ENCODE results near the gene PNPLA8.
"Not testable (repeated sequence)": the region's sequence is repeated elsewhere in the genome, so short reads cannot be mapped to it uniquely, and the experiment has no call there.

Gene PNPLA8

DNA sequence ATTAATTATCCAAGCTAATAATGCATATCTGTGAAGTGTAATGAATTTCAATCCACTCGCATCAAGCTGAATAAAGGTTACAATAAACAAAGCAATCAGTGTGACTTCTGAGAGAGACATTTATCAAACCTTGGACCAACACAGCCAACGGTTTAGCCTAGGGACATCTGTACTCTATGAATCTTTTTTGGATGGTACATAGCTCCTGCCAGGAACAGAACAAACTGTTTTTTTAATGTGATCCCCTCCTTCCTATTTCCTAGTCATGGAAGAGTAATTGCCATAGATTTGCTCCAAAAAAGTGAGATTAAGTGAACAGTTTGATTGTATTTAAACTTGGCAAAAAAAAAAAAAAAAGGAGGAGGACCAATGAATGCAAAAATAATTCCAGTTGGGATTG is 58.5 kb downstream of the PNPLA8 start:
- no peak for DNase-seq

DNA sequence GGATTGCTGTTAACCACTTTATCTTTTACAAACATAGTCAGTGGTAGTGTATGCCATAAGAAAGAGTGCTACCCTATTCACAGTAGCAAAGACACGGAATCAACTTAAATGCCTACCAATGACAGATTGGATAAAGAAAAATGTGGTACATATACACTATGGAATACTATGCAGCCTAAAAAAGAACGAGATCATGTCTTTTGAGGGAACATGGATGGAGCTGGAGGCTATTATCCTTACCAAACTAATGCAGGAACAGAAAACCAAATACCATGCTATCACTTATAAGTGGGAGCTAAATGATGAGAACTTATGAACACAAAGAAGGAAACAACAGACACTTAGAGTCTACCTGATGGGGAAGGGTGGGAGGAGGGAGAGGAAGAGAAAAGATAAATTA is 59.6 kb downstream of the PNPLA8 start:
- DNase-seq: not testable (repeated sequence)

DNA sequence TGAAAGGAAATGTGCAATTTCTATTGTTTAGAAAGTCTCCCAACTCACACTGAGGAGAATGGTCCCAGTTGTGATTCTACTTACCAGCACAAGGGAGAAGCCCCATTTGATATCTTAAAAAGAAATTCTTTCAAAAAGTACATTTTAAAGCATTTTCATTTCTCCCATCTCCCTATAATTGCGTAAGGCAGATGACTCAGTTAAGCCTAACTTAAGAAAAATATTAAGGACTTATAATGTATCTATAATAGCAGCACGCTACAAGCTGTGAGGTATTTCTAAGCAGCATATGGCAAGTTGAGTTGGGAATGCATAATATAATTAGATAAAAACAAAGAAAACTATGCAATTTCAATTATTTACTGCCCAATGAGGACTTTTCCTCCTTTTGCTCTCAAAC is 61.2 kb downstream of the PNPLA8 start:
- no peak for DNase-seq

DNA sequence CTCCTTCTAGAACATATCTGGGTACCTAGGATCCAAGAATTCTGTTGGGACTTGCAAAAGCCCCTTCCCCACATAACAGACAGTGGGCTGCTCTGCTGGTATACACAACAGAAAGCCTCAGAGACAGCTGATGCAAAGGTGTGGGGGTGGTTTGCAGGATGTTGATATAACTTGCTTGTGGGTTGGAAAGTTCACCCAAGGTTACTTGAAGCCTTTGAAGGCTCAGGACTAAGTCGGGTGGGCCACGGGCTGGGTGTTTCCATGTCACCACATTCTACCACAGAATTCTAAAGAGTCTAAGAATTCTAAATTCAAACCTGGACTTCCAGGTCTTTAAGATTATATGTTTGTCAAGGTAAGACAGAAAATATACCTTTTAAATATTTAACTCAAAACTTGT is 62.3 kb downstream of the PNPLA8 start:
- no peak for DNase-seq

DNA sequence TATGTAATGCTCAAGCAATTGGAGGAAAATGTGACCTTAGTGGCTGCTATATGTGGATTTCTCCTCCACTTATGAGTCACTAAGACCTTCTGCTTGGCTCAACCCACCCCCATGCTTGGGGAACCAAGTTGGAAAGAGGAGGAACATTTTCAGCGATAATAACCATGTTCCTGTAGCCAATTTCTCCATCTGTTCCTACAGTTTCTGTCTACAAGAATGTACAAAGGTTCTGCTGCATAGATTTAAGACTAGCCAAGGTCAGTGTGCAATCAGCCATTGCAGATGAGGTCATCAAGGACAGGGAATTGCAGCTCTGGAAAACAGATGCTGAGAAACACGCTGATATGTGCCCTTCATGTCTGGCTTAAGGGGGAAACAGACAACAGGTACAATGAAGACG is 64.1 kb downstream of the PNPLA8 start:
- no peak for DNase-seq

DNA sequence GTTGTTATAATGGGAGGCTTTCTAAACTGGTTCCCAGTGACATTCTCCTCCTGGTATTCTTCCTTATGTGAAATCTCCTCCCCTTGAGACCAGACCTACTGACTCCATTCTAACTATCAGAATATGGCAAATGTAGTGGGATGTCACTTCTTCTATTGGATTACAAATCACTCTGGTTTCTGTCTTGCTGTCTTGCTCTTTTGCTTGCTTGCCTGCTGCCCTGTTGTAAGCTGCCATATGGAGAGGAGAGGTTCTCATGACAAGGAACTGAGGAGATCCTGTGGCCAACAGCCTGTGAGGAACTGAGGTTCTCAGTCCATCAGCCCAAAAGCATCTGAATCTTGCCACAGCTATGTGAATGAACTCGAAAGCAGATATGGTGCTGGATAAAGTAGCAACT is 65.0 kb downstream of the PNPLA8 start:
- no peak for DNase-seq

DNA sequence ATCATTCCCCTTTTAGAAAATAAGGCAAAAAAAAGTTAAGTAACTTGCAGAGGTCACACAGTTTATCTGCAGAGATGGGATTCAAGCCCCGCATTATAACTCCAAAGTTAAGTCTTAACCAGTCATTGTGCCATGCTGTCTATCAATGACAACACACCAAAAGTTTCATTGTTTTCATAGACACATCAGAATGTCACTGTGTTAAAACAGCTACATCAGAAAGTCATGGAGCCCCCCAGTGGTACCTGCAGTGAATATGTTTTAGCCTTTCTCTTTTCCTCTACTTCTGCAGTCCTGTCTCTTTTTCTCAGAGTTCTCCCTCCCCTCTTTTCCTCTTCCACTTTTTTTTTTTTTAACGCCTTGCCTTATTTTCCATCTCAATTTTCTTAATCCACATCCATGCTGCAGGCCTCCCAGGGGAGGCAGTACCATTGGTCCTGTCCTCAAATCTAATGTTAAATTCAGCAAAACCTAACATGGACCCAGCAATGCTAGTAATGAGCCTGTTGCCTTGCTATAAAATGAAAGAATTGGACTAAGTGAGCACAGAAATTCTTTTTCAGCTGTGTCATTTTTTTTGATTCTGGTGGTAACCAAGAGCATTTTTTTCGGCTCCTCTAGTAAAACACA is 65.9 kb downstream of the PNPLA8 start:
- DNase-seq: peak; percentile 65

DNA sequence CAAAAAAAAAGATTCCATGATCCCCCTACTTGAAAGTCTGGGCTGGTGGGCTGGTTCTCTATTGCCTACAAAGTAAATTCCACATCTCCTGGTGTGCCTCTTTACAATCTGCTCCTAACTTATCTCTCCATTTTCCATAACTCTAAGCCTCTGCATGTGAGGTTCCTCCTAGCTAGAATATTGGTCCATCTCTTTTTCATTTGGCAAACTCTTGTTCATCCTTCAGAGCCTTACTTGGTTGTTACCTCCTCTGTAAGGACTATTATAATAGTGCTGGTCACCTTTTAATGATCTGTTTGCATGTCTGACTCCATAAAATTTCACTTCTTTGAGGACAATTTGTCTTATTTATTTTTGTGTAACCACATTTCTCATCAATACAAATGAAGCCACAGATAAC is 68.1 kb downstream of the PNPLA8 start:
- DNase-seq: no peak

DNA sequence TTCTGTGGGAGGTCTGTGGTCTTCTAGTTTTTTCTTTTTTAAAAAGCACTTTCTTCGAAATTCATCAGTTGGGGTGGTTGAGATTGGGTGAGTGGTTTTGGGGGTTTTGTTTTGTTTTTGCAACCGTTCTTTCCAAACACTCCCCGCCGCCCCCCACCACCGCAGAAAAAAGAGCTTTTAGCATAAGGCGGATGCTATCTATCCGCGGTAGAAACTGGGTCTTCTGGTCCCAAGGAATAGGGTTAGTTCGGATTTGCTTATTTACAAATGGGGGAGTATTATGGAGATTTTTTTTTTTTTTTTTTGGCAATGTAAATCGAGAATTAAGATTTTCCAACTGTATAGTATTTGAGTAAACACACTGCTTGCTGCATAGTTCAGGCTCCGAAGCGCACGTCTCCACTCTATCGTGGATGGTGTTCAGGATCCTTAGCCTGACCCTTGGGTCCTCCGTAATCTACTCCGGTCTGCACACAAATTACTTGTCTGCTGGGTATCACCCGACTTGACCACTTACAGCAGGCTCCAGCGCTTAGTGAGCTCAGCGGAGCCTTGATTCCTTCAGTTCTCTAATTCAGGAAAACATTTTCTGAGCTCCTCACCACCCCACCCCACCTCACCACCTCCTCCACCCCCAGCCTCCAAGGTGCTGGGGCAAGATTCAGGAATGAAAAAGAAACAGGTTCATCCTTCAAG is 68.9 kb downstream of the PNPLA8 start:
- DNase-seq: no peak

DNA sequence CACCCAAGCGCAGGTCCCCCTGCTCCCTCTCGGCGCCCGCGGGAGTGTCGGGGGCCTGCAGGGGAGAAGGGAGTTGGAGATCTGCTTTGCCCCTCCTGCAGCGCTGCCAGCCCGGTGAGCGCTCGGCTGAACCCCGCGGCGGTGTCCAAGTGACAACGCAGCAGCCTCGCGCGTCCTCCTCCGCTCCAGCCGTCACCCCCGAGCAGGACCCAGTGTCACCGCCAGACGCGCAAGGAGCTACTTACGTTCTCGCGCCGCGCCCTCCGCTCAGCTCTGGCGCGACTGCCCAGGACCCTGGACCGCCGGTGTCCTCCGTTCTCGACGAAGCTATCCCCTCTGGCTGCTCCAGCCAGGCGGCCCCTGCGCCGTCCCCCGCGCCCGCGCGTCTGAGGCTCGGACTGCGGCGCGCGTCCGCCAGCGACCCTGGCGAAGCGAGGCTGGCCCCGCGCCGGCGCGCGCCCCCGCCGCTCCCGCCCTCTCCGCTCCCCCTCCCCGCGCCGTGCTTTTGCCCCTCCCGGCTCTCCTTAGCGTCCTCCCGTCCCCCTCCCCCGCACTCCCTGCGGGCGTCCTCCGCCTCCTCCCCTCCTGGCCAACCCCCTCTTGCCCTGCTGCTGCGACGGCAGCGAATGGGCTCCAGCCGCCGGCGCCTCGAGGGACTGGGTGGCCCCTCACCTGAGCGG is 69.8 kb downstream of the PNPLA8 start, which contains the start of gene NRCAM:
Gene NRCAM (minus strand): TSS at position 439 of the 680 bp plus-strand sequence. CDS start 216,372 bp downstream, outside the sequence.
- DNase-seq: peak; percentile 94

DNA sequence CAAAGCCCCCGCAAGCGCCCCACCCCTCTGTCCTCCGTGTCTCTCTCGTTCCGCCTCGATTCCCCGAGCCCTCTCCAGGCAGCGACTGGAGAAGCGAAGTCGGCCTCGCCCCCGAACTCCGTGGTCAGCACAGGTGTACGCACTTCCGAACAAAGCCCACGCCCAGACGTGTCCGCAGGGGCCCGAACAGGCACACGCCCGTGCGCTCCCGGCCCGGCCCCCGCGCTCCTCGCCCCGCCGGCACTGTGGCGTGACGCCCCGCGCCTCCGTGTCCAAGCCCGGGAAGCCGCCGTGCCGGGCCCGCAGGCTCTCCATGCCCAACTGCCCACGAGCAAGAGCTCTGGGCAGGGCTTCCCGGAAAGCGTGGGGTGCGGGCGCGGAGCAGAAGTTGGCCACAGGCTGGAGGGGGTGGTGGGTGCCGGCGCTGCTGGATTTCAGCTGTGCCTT is 70.4 kb downstream of the PNPLA8 start:
- no peak for DNase-seq

DNA sequence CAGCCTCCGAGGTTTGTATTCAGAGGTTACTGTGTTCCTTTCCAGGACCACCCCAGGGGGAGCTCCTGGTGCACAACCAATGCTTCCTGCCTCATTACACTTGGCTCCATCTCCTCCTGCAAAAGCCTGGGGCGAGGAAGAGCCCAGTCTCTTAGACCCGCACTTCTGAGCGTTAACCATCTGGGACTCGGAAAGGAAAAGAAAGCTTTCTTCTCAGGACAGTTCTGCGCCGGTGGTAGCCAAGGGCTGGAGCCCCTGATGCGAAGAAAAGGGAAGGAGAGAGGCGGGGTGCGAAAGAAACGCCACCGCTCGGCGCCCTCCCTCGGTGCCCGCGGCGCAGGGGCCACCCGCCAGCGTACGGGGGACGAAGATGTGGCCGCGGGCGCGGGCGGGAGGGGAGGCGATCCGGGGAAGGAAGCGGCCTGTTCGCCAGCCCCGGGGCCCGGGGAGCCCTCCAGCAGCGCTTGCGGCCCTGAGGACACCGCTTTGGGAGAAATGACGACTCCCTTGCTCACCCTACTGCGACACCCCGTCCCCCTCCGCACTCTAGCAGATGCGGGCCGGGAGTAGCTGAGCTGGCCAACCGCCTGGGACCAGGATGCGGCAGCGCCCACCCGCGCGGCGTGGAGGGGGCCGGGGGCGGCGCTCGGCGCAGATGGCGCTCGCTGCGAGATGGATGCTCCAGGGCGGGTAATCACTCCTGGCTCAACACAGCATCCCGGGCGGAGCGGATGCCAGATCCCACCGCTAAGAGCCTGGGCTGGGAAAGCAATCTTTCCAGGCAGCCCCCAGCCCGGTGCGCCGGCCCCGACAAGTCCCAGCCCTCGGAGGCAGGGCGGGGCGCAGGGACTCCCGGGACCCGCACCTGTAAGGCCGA is 71.0 kb downstream of the PNPLA8 start:
- DNase-seq: peak; percentile 82

DNA sequence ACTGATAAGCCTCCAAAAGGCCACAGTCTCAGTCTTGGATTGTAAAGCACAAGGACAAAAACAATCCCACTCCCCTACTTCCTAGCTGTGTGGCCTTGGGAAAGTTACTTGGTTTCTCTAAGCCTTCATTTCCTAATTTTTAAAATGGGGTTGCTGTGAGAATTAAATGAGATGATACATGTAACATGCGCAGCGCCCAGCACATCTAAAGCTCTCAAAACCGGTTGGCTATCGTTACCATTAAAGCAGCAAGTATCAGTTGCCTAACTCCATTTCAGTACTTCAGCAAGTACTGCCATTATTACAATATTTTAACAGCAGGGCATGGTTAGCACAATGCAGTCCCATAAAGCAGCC is 71.6 kb downstream of the PNPLA8 start:
- DNase-seq: no peak

DNA sequence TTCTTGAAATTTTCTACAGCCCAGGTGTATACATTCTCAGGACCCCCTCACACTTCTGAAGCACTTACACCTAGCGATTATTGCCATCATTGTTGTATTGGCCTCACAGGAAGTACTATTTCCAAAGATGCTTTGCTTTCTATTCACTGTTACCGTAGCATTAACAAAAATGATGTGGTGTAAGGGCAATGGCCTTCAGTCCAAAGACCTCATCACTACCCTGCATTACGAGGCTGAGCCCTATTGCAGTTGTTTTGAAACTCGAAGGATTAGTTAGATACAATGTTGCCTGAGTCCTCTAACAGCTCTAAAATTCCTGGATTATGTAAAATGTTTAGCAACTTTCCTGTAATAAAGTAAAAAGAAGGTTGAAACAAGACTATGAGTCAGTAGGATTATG is 72.6 kb downstream of the PNPLA8 start:
- no peak for DNase-seq

DNA sequence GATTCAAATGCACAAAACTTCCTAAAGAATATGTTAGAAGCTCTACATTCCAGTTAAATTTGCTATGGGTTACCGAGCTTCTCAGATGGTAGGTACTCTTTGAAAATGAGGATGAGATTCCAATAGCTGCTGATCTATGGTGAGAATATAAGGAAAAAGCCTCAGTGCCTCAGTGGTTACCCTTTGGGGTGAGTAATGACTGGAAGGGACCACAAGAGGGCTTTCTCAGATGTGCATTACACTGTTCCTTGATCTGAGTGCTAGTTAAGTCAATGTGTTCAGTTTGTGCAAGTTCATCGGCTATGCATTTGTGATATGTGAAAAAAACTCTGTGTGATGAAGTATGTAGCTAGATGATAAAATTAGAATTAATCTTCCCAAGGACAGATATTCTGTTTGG is 73.2 kb downstream of the PNPLA8 start:
- peak; percentile 63 for DNase-seq

DNA sequence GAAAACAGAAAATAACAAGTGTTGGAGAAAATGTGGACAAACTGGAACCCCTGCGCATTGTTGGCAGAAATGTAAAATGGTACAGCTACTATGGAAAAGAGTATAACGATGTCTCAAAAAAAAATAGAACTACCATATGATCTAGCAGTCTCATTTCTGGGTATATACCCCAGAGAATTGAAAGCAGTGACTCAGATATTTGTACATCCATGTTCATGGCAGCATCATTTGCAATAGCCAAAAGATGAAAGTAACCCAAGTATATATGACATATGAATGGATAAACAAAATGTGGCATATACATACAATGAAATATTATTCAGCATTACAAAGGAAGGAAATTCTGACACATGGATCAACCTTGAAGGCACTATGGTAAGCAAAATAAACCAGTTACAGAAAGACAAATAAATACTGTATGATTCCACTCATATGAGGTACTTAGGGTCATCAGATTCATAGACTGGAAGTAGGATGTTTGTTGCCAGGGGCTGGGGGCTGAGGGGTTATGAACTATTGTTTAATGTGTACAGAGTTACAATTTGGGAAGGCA is 74.6 kb downstream of the PNPLA8 start:
- no peak for DNase-seq

DNA sequence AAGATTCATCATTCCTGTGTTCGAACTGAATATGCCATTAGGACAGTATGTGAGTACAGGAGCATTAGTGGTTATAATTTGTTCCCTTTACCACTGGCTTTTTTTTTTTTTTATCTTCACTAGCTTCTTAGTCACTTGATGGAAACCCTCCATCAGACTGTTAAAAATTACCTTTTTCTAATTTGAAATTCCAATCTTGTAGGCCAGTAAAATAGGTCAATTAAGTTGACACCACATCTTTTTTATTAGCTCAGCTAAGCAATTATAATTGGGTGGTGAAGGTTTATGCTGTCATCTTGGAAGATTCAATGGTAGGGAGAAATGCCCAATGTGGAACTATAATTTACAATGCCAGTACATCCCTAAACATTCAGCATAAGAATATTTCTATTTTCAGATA is 75.8 kb downstream of the PNPLA8 start:
- no peak for DNase-seq

DNA sequence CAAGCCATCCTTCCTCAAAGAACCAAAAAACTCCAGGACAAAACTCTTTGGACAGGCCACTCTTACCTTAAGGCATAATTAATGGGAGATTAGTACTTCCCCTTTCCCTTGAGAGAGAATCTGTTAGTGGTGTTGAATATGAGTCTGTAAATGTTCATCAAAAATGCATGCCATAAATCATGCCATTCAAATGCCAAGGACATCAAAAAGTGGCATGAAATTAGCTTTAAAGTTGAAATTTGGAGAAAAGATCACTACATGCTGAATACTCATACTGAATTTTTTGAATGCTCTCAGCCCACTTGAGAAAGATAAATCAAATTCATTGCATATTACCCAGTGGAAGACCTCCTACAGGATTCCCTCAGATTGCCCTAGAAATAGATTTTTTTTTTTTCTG is 76.4 kb downstream of the PNPLA8 start:
- no peak for DNase-seq

DNA sequence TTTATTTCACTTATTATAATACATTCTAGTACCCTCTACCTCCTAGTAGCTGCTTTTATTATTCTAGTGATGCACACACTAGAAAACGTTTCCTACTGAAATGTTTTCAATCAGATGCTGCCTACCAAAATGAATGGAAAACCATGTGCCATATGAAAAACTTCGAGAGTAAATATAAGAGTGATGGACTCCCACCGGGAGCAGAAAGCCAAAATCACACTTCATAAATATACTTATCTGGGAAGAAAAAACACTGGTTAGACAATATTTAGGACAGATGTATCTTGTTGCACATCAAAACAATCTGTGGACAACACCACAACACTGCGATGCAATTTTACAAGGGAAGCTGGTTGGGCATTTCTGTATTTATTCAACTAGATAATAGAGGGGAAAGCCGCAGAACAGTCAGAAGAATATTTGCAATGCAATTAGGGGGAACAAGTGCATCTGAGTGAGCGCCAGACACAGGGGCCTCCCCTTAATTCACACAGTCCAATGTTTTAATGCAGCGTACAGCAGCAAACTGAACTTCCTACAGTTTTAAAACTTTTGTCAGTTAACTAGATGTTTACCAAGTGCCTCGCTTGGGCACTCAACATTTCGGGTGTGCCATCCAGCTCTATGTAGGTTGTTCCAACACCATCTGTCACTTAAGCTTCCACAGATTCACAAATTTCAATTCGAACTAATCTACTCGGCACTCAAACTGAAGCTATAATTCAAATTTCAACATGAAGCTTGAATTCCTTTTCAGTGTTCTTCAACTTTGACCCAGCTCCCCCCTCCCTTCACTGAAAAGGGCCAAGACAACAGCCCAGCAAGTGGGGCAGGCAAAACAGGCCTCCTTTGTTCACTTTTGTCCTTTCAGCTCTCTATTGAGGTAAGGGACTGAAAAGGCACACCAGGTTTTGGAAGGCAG is 77.1 kb downstream of the PNPLA8 start:
- peak; percentile 76 for DNase-seq

DNA sequence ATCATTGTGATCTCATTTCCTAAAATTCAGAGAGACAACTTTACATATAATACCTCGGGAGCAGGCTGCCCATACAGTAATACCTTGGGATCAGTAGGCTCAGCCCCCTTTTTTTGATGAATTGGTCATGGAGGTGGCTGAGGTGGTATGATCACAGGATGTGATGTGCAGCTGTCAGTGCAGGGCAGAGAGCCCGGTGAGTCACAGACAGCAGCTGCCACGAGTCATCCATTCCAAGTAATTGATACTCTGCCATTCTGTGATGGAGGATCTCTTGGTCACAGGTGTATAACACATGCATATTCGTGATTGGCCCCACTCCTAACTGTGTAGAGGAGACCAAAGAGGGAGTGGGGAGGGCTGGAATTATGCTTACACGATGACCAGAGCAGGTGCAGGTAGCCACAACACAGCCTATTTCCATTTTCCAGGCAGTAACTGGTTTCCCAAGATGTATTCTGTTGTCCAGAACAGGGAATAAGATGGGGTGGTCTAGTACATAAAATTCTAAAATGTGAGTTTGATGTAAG is 83.8 kb downstream of the PNPLA8 start:
- no peak for DNase-seq

DNA sequence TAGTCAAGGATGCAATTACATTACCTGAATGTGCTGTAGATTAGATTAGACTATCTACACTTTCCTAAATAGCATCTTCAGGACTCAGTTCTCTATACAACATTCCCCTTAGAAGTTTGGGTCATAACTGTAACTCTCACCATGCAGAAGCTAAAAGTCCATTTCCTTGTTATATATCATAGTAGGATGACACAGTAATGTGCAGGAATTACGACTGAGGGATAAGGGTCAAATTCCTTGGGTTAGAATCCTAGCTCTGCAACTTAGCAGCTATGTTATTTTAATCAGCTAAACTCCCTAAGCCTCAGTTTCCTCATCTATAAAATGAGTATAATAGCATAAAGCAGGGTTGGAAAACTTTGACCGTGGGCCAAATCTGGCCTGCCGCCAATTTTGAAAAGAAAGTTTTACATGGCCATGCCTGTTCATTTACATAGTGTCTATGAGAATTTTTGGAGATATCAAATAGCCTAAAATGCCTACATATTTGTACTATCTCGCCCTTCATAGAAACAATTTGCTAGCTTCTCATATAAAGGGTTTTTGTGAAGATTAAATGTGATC is 84.5 kb downstream of the PNPLA8 start:
- DNase-seq: no peak
